HFF-Myc (cell line): ENCODE results near the gene PRKCB.

Source experiments
- DNase-seq: peaks from one replicate; pipeline ENCODE4 v3.0.0-alpha.2; 2011; ENCODE audit warnings: low read depth; ENCODE audit errors: extremely low read depth
- H3K4me3 ChIP-seq: replicated peaks from 2 replicates; pipeline ENCODE4 v1.5.1; 2011; ENCODE audit warnings: low read depth, mild to moderate bottlenecking, control low read depth, low read length
- CTCF ChIP-seq: IDR thresholded peaks from 2 replicates; pipeline ENCODE4 v1.5.1; 2012; ENCODE audit warnings: mild to moderate bottlenecking, low read depth, low read length, control low read depth; ENCODE audit errors: missing control alignments

PRKCB gene

GRCh38 chr16:24062270-24062817 lies 226.6 kb downstream of the PRKCB start:
- no peak for DNase-seq
- TF ChIP-seq CTCF, result no peak

GRCh38 chr16:24069036-24069590 lies 233.3 kb downstream of the PRKCB start:
- H3K4me3 ChIP-seq, result no peak overlapping the region
- DNase-seq, result no peak
- TF ChIP-seq CTCF, result no peak

More at GRCh38 chr16:24062270-24062817, 226.6 kb downstream of the PRKCB start:
- no peak overlapping the region for H3K4me3 ChIP-seq

- DNase-seq, result no peak
- TF ChIP-seq CTCF, result peak; percentile 11
- H3K4me3 ChIP-seq, result no peak overlapping the region
These were observed 235.1 kb downstream of the PRKCB start for GRCh38 chr16:24070851-24071250.

- TF ChIP-seq CTCF, result no peak
- no peak for DNase-seq
- no peak overlapping the region for H3K4me3 ChIP-seq
These were observed 236.0 kb downstream of the PRKCB start for GRCh38 chr16:24071666-24072360.

GRCh38 chr16:24073321-24073720 lies 237.5 kb downstream of the PRKCB start:
- no peak for TF ChIP-seq CTCF
- no peak for DNase-seq

GRCh38 chr16:24074574-24074973 lies 238.8 kb downstream of the PRKCB start:
- DNase-seq, result no peak
- no peak for TF ChIP-seq CTCF
- no peak overlapping the region for H3K4me3 ChIP-seq

More at GRCh38 chr16:24073321-24073720, 237.5 kb downstream of the PRKCB start:
- H3K4me3 ChIP-seq, result no peak overlapping the region
